GM23338 (cell line): ENCODE results near the gene ARHGEF9. TPM values are rescaled to one million over a fixed set of nuclear protein-coding genes. Genes with fewer than 3 reads are reported as not detected.

Experiments used
- ATAC-seq: fragments of 200-7000 bp; cut with Tn5 transposase; 3 replicates; pipeline ENCODE4 v1.9.1; 2020
- DNase-seq: peaks from one replicate; pipeline ENCODE4 v3.0.0-alpha.2; 2015; ENCODE audit warnings: low spot score
- H2AFZ ChIP-seq: fragments of 200-600 bp; sonication (generic); 2 replicates; pipeline ENCODE4 v1.8.0; 2016; ENCODE audit warnings: antibody characterized with exemption, mild to moderate bottlenecking, moderate library complexity
- H3F3A ChIP-seq: fragments of 200-600 bp; sonication (generic); replicated peaks from 2 replicates; pipeline ENCODE4 v1.8.0; 2017; ENCODE audit warnings: antibody characterized with exemption, mixed run types, low read depth
- H3K27ac ChIP-seq: fragments of 200-600 bp; sonication (generic); 2 replicates; pipeline ENCODE4 v1.6.1; 2016; ENCODE audit warnings: low read depth
- H3K27me3 ChIP-seq: fragments of 200-600 bp; sonication (generic); 2 replicates; pipeline ENCODE4 v1.8.0; 2016; ENCODE audit warnings: mild to moderate bottlenecking, mixed run types, moderate library complexity; ENCODE audit not compliant: insufficient read depth
- H3K36me3 ChIP-seq: fragments of 200-600 bp; sonication (generic); 2 replicates; pipeline ENCODE4 v1.8.0; 2016; ENCODE audit warnings: mild to moderate bottlenecking; ENCODE audit not compliant: insufficient read depth
- H3K4me1 ChIP-seq: fragments of 200-600 bp; sonication (generic); 2 replicates; pipeline ENCODE4 v1.8.0; 2016; ENCODE audit warnings: mild to moderate bottlenecking, moderate library complexity; ENCODE audit not compliant: insufficient read depth
- H3K4me2 ChIP-seq: fragments of 200-600 bp; sonication (generic); 2 replicates; pipeline ENCODE4 v1.7.1; 2017; ENCODE audit warnings: mixed run types
- H3K4me3 ChIP-seq: fragments of 200-600 bp; sonication (generic); 2 replicates; pipeline ENCODE4 v1.6.1; 2016; ENCODE audit warnings: mixed run types
- H3K79me2 ChIP-seq: fragments of 200-600 bp; sonication (generic); replicated peaks from 2 replicates; pipeline ENCODE4 v1.8.0; 2017; ENCODE audit warnings: mild to moderate bottlenecking; ENCODE audit not compliant: insufficient read depth
- H3K9me2 ChIP-seq: fragments of 200-600 bp; sonication (generic); 2 replicates; pipeline ENCODE4 v1.8.0; 2017; ENCODE audit not compliant: insufficient read depth
- H4K20me1 ChIP-seq: fragments of 200-600 bp; sonication (generic); replicated peaks from 2 replicates; pipeline ENCODE4 v1.8.0; 2017; ENCODE audit warnings: mild to moderate bottlenecking; ENCODE audit not compliant: insufficient read depth
- H3K27ac Mint-ChIP-seq: 2 replicates; pipeline ENCODE4 v1.8.0; 2020; ENCODE audit warnings: inconsistent platforms, mild to moderate bottlenecking, moderate library complexity, mixed read lengths
- H3K27me3 Mint-ChIP-seq: 3 replicates; pipeline ENCODE4 v1.8.0; 2022; ENCODE audit warnings: low read depth, mild to moderate bottlenecking, moderate library complexity, mixed read lengths, inconsistent platforms; ENCODE audit not compliant: insufficient read depth, poor library complexity
- H3K36me3 Mint-ChIP-seq: 3 replicates; pipeline ENCODE4 v1.8.0; 2021; ENCODE audit warnings: low read depth, mild to moderate bottlenecking, inconsistent platforms, moderate library complexity, mixed read lengths
- H3K4me1 Mint-ChIP-seq: 3 replicates; pipeline ENCODE4 v1.8.0; 2020; ENCODE audit warnings: mild to moderate bottlenecking, inconsistent platforms, mixed read lengths
- H3K4me3 Mint-ChIP-seq: 3 replicates; pipeline ENCODE4 v1.8.0; 2021; ENCODE audit warnings: moderate library complexity, mild to moderate bottlenecking, inconsistent platforms, mixed read lengths
- H3K9me3 Mint-ChIP-seq: 3 replicates; pipeline ENCODE4 v1.8.0; 2020; ENCODE audit warnings: moderate library complexity, mild to moderate bottlenecking, inconsistent platforms, mixed read lengths
- CREB1 ChIP-seq: fragments of 250-450 bp; sonication (Bioruptor Pico); IDR thresholded peaks from 2 replicates; pipeline ENCODE4 v1.5.0; 2020; ENCODE audit warnings: low read depth, mild to moderate bottlenecking, moderate library complexity
- CTCF ChIP-seq, 2 experiments: fragments of 200-600 bp in 1 of 2; sonication (generic) in 1 of 2; conservative IDR thresholded peaks; 2 replicates each; pipeline versions ENCODE4 v1.5.1 to v1.6.1; 2016 to 2017; ENCODE audit warnings: antibody characterized with exemption in 2 of 2, low read depth in 2 of 2, mild to moderate bottlenecking in 2 of 2, moderate library complexity in 1 of 2
- EZH2 ChIP-seq: fragments of 200-600 bp; sonication (generic); IDR thresholded peaks from one replicate; pipeline ENCODE4 v1.8.0; 2017; ENCODE audit warnings: antibody characterized with exemption, mild to moderate bottlenecking, low read depth; ENCODE audit not compliant: unreplicated experiment
- EZH2phosphoT487 ChIP-seq: fragments of 200-600 bp; sonication (generic); IDR thresholded peaks from one replicate; pipeline ENCODE4 v1.8.1; 2018; ENCODE audit warnings: antibody characterized with exemption; ENCODE audit not compliant: unreplicated experiment
- JUNB ChIP-seq: IDR thresholded peaks from one replicate; pipeline ENCODE4 v1.6.1; 2016; ENCODE audit warnings: antibody characterized with exemption; ENCODE audit not compliant: unreplicated experiment
- NANOG ChIP-seq: IDR thresholded peaks from 2 replicates; pipeline ENCODE4 v1.6.1; 2016; ENCODE audit warnings: antibody characterized with exemption, borderline replicate concordance
- POLR2AphosphoS5 ChIP-seq: IDR thresholded peaks from 2 replicates; pipeline ENCODE4 v1.6.1; 2016; ENCODE audit warnings: antibody characterized with exemption, low read depth
- STAT1 ChIP-seq: IDR thresholded peaks from one replicate; pipeline ENCODE4 v1.6.1; 2016; ENCODE audit warnings: antibody characterized with exemption; ENCODE audit not compliant: unreplicated experiment
- ZNF114 ChIP-seq: fragments of 250-450 bp; sonication (Bioruptor Pico); IDR thresholded peaks from 2 replicates; pipeline ENCODE4 v1.5.0; 2020; ENCODE audit warnings: mild to moderate bottlenecking, moderate library complexity
- ZNF331 ChIP-seq: fragments of 250-450 bp; sonication (Bioruptor Pico); IDR thresholded peaks from 2 replicates; pipeline ENCODE4 v1.5.0; 2020; ENCODE audit warnings: low read depth, mild to moderate bottlenecking, moderate library complexity
- ZNF462 ChIP-seq: fragments of 250-450 bp; sonication (Bioruptor Pico); IDR thresholded peaks from 2 replicates; pipeline ENCODE4 v1.5.0; 2020; ENCODE audit warnings: mild to moderate bottlenecking, moderate library complexity
- polyA plus RNA-seq: library from polyadenylated mRNA; unstranded; fragments of >200 nt; fragmentation: Nextera tagmentation; extraction: Ambion mirVana; gene quantifications from 2 replicates; pipeline ENCODE4 v1.2.1, GENCODE V29; 2016
- total RNA-seq: library from RNA; depleted of rRNA; stranded (reverse); fragments of >200 nt; shearing (Covaris generic); gene quantifications from 2 replicates; pipeline ENCODE4 v1.2.3, GENCODE V29; 2014
- TF ChIP-seq, protein P1 (sequence below): IDR thresholded peaks from one replicate; pipeline ENCODE4 v1.6.1; 2018; ENCODE audit warnings: antibody characterized with exemption; ENCODE audit not compliant: unreplicated experiment
- TF ChIP-seq, protein P2 (sequence below): IDR thresholded peaks from 2 replicates; pipeline ENCODE4 v1.6.1; 2016; ENCODE audit warnings: antibody characterized with exemption

Gene ARHGEF9
- total and polyA plus RNA-seq, 2 experiments from 2014 or later = 23.1 to 35.9 TPM

DNA sequence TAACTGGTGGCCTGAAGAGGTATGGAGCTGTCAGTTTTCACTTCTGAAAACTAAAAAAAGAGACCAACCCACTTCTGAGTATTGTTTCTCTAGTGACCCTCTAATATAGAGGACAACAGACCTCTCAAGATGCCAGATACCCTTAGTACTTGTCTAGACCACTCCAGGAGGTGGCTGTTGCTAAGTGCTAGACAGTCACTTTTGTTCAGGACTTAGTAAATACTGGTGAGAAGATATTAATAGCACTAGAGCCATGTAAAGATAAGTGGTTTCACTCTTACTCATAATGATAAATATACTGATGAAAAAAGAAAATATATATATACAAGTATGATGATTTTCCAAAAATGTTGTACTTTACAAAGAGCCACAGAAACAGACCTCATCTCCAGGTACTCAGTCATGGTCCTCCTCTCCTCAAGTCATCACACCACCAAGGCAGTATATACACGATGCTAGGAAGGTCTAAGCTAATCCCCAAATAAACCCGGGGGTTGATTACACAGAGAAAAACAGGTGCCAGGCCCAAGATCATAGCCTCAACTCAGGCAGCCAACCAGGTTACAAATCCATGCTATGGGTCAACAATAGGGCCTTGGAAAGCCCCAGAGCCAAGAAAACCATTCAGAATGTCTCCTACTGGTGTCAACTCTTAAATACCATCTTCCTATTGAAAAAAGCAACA, 66.9 kb downstream of the ARHGEF9 start:
- DNase-seq (no peak), ATAC-seq (no peak)
- H3K4me2 ChIP-seq = no peak overlapping the region
- no peak overlapping the region for H3K4me3 Mint-ChIP-seq
- H3K4me3 ChIP-seq = no peak overlapping the region
- no peaks in the 10 kb centered on the region for H4K20me1 ChIP-seq
- H2AFZ ChIP-seq = no peak overlapping the region
- H3K27ac Mint-ChIP-seq = no peak overlapping the region
- H3K4me1 ChIP-seq = no peaks in the 10 kb centered on the region
- no peaks in the 10 kb centered on the region for H3F3A ChIP-seq
- no peaks in the 10 kb centered on the region for H3K36me3 ChIP-seq
- no peaks in the 10 kb centered on the region for H3K9me2 ChIP-seq
- H3K27me3 ChIP-seq = no peaks in the 10 kb centered on the region
- no peaks in the 10 kb centered on the region for H3K27me3 Mint-ChIP-seq
- no peak for TF ChIP-seq STAT1
- TF ChIP-seq EZH2phosphoT487 = no peak
- TF ChIP-seq CREB1 (CRISPR knock-in tag) = no peak
- TF ChIP-seq EZH2 = no peak
- TF ChIP-seq CTCF (conservative IDR thresholded peaks at IDR 0.05; ENCODE audit: low read depth in 2 of 2) = no peak
- TF ChIP-seq POLR2AphosphoS5 = no peak
- no peak for TF ChIP-seq ZNF331 (CRISPR knock-in tag)
- no peak for TF ChIP-seq ZNF114
- TF ChIP-seq, protein P1, sequence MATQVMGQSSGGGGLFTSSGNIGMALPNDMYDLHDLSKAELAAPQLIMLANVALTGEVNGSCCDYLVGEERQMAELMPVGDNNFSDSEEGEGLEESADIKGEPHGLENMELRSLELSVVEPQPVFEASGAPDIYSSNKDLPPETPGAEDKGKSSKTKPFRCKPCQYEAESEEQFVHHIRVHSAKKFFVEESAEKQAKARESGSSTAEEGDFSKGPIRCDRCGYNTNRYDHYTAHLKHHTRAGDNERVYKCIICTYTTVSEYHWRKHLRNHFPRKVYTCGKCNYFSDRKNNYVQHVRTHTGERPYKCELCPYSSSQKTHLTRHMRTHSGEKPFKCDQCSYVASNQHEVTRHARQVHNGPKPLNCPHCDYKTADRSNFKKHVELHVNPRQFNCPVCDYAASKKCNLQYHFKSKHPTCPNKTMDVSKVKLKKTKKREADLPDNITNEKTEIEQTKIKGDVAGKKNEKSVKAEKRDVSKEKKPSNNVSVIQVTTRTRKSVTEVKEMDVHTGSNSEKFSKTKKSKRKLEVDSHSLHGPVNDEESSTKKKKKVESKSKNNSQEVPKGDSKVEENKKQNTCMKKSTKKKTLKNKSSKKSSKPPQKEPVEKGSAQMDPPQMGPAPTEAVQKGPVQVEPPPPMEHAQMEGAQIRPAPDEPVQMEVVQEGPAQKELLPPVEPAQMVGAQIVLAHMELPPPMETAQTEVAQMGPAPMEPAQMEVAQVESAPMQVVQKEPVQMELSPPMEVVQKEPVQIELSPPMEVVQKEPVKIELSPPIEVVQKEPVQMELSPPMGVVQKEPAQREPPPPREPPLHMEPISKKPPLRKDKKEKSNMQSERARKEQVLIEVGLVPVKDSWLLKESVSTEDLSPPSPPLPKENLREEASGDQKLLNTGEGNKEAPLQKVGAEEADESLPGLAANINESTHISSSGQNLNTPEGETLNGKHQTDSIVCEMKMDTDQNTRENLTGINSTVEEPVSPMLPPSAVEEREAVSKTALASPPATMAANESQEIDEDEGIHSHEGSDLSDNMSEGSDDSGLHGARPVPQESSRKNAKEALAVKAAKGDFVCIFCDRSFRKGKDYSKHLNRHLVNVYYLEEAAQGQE = no peak
- no peak for TF ChIP-seq NANOG
- TF ChIP-seq ZNF462 (CRISPR knock-in tag) = no peak
- TF ChIP-seq, protein P2, sequence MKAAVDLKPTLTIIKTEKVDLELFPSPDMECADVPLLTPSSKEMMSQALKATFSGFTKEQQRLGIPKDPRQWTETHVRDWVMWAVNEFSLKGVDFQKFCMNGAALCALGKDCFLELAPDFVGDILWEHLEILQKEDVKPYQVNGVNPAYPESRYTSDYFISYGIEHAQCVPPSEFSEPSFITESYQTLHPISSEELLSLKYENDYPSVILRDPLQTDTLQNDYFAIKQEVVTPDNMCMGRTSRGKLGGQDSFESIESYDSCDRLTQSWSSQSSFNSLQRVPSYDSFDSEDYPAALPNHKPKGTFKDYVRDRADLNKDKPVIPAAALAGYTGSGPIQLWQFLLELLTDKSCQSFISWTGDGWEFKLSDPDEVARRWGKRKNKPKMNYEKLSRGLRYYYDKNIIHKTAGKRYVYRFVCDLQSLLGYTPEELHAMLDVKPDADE = no peak
- no peak for TF ChIP-seq JUNB
- no peaks in the 10 kb centered on the region for H3K9me3 Mint-ChIP-seq
- no peak overlapping the region for H3K27ac ChIP-seq
- H3K79me2 ChIP-seq = 0 out of 2 replicates have a peak, but pooled peaks cover 2% of the 10 kb centered on the region
- H3K36me3 Mint-ChIP-seq = peaks cover 8% of the 10 kb centered on the region; the same call in 2 of the 3 replicates
- peaks cover 11% of the 10 kb centered on the region; the same call in 2 of the 3 replicates for H3K4me1 Mint-ChIP-seq
